ENCODE results near the gene HPCAL4. TPM values are rescaled to one million over a fixed set of nuclear protein-coding genes. Genes with fewer than 3 reads are reported as not detected.

Gene HPCAL4
- total and polyA plus RNA-seq, 2 experiments from 2014 or later, result 0.08 to 1.2 TPM

GRCh38 chr1:39633422-39633821, 57.8 kb downstream of the HPCAL4 start:
- no peaks in the 10 kb centered on the region; the same call in 2 of the 3 replicates for H3K36me3 Mint-ChIP-seq (ENCODE audit: low read depth)
- Histone ChIP-seq H3K79me2 (replicated peaks; ENCODE audit: insufficient read depth) (no peaks in the 10 kb centered on the region), H3K9me2 (ENCODE audit: insufficient read depth) (no peaks in the 10 kb centered on the region), H3K4me1 (ENCODE audit: insufficient read depth) (peaks cover 22% of the 10 kb centered on the region), H3K4me2 (peak overlapping the region; percentile 74), H3K27ac (ENCODE audit: low read depth) (no peak overlapping the region), H3K4me3 (peak overlapping the region; percentile 53), H3F3A (replicated peaks; ENCODE audit: low read depth) (0 out of 2 replicates have a peak, but pooled peaks cover 3% of the 10 kb centered on the region), H3K36me3 (ENCODE audit: insufficient read depth) (no peaks in the 10 kb centered on the region), H2AFZ (peak overlapping the region; percentile 52; the same call in 1 of the 2 replicates), H3K27me3 (ENCODE audit: insufficient read depth) (peaks cover 65% of the 10 kb centered on the region), H4K20me1 (replicated peaks; ENCODE audit: insufficient read depth) (peaks cover 3% of the 10 kb centered on the region; the same call in 1 of the 2 replicates)
- DNase-seq (ENCODE audit: low spot score), result no peak
- TF ChIP-seq CTCF (conservative IDR thresholded peaks at IDR 0.05; ENCODE audit: low read depth in 2 of 2), result no peak
- no peak for TF ChIP-seq STAT1 (IDR thresholded peaks at IDR 0.05; ENCODE audit: unreplicated experiment)
- no peak for TF ChIP-seq POLR2AphosphoS5 (IDR thresholded peaks at IDR 0.05; ENCODE audit: low read depth)
- no peak for TF ChIP-seq EZH2phosphoT487 (IDR thresholded peaks at IDR 0.05; ENCODE audit: unreplicated experiment)
- TF ChIP-seq ZNF114 (CRISPR knock-in tag; IDR thresholded peaks at IDR 0.05), result no peak
- no peak; the same call in 2 of the 3 replicates for ATAC-seq
- peaks cover 25% of the 10 kb centered on the region for H3K4me1 Mint-ChIP-seq
- H3K9me3 Mint-ChIP-seq, result no peaks in the 10 kb centered on the region
- peaks cover 36% of the 10 kb centered on the region for H3K27me3 Mint-ChIP-seq (ENCODE audit: insufficient read depth, low read depth, poor library complexity)
- H3K4me3 Mint-ChIP-seq, result peak overlapping the region; percentile 60
- H3K27ac Mint-ChIP-seq, result no peak overlapping the region

- 0 out of 2 replicates have a peak, but pooled peaks cover 2% of the 10 kb centered on the region for H3F3A ChIP-seq (replicated peaks; ENCODE audit: low read depth)
- Mint-ChIP-seq H3K4me3 (peak overlapping the region; percentile 60), H3K36me3 (ENCODE audit: low read depth) (no peaks in the 10 kb centered on the region; the same call in 2 of the 3 replicates), H3K9me3 (no peaks in the 10 kb centered on the region), H3K27me3 (ENCODE audit: insufficient read depth, low read depth, poor library complexity) (peaks cover 31% of the 10 kb centered on the region), H3K27ac (no peak overlapping the region), H3K4me1 (peaks cover 25% of the 10 kb centered on the region)
- peak overlapping the region; percentile 74 for H3K4me2 ChIP-seq
- peak overlapping the region; percentile 96 for H2AFZ ChIP-seq
- H4K20me1 ChIP-seq (replicated peaks; ENCODE audit: insufficient read depth), result peaks cover 3% of the 10 kb centered on the region; the same call in 1 of the 2 replicates
- no peaks in the 10 kb centered on the region for H3K79me2 ChIP-seq (replicated peaks; ENCODE audit: insufficient read depth)
- peaks cover 59% of the 10 kb centered on the region for H3K27me3 ChIP-seq (ENCODE audit: insufficient read depth)
- peak; percentile 80 for DNase-seq (ENCODE audit: low spot score)
- H3K27ac ChIP-seq (ENCODE audit: low read depth), result no peak overlapping the region
- H3K4me1 ChIP-seq (ENCODE audit: insufficient read depth), result peaks cover 22% of the 10 kb centered on the region
- no peaks in the 10 kb centered on the region for H3K9me2 ChIP-seq (ENCODE audit: insufficient read depth)
- ATAC-seq, result peak; percentile 95
- no peaks in the 10 kb centered on the region for H3K36me3 ChIP-seq (ENCODE audit: insufficient read depth)
- peak overlapping the region; percentile 53 for H3K4me3 ChIP-seq
- TF ChIP-seq, protein P1, sequence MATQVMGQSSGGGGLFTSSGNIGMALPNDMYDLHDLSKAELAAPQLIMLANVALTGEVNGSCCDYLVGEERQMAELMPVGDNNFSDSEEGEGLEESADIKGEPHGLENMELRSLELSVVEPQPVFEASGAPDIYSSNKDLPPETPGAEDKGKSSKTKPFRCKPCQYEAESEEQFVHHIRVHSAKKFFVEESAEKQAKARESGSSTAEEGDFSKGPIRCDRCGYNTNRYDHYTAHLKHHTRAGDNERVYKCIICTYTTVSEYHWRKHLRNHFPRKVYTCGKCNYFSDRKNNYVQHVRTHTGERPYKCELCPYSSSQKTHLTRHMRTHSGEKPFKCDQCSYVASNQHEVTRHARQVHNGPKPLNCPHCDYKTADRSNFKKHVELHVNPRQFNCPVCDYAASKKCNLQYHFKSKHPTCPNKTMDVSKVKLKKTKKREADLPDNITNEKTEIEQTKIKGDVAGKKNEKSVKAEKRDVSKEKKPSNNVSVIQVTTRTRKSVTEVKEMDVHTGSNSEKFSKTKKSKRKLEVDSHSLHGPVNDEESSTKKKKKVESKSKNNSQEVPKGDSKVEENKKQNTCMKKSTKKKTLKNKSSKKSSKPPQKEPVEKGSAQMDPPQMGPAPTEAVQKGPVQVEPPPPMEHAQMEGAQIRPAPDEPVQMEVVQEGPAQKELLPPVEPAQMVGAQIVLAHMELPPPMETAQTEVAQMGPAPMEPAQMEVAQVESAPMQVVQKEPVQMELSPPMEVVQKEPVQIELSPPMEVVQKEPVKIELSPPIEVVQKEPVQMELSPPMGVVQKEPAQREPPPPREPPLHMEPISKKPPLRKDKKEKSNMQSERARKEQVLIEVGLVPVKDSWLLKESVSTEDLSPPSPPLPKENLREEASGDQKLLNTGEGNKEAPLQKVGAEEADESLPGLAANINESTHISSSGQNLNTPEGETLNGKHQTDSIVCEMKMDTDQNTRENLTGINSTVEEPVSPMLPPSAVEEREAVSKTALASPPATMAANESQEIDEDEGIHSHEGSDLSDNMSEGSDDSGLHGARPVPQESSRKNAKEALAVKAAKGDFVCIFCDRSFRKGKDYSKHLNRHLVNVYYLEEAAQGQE (IDR thresholded peaks at IDR 0.05; ENCODE audit: unreplicated experiment), result no peak
- TF ChIP-seq POLR2AphosphoS5 (IDR thresholded peaks at IDR 0.05; ENCODE audit: low read depth), result no peak
- TF ChIP-seq, protein P2, sequence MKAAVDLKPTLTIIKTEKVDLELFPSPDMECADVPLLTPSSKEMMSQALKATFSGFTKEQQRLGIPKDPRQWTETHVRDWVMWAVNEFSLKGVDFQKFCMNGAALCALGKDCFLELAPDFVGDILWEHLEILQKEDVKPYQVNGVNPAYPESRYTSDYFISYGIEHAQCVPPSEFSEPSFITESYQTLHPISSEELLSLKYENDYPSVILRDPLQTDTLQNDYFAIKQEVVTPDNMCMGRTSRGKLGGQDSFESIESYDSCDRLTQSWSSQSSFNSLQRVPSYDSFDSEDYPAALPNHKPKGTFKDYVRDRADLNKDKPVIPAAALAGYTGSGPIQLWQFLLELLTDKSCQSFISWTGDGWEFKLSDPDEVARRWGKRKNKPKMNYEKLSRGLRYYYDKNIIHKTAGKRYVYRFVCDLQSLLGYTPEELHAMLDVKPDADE (IDR thresholded peaks at IDR 0.05), result no peak
- TF ChIP-seq ZNF331 (CRISPR knock-in tag; IDR thresholded peaks at IDR 0.05; ENCODE audit: low read depth), result no peak
- TF ChIP-seq NANOG (IDR thresholded peaks at IDR 0.05; ENCODE audit: borderline replicate concordance), result no peak
- TF ChIP-seq CTCF (conservative IDR thresholded peaks at IDR 0.05; ENCODE audit: low read depth in 2 of 2), result no peak
- TF ChIP-seq EZH2 (IDR thresholded peaks at IDR 0.05; ENCODE audit: low read depth, unreplicated experiment), result no peak
- no peak for TF ChIP-seq ZNF114 (CRISPR knock-in tag; IDR thresholded peaks at IDR 0.05)
- TF ChIP-seq CREB1 (CRISPR knock-in tag; IDR thresholded peaks at IDR 0.05; ENCODE audit: low read depth), result no peak
- no peak for TF ChIP-seq EZH2phosphoT487 (IDR thresholded peaks at IDR 0.05; ENCODE audit: unreplicated experiment)
- no peak for TF ChIP-seq STAT1 (IDR thresholded peaks at IDR 0.05; ENCODE audit: unreplicated experiment)
- no peak for TF ChIP-seq JUNB (IDR thresholded peaks at IDR 0.05; ENCODE audit: unreplicated experiment)
These were observed 58.4 kb downstream of the HPCAL4 start for GRCh38 chr1:39632682-39633417.

Measured in GM23338 (cell line).